ENCODE measurements around the gene APLNR. TPM values are rescaled to one million over a fixed set of nuclear protein-coding genes. Genes with fewer than 3 reads are reported as not detected.

Gene APLNR
- total and polyA plus RNA-seq, 2 donors (not counting 3 experiments of a cell fraction or from before 2014, with no cell fraction given): 0.04 to 0.38 TPM

DNA sequence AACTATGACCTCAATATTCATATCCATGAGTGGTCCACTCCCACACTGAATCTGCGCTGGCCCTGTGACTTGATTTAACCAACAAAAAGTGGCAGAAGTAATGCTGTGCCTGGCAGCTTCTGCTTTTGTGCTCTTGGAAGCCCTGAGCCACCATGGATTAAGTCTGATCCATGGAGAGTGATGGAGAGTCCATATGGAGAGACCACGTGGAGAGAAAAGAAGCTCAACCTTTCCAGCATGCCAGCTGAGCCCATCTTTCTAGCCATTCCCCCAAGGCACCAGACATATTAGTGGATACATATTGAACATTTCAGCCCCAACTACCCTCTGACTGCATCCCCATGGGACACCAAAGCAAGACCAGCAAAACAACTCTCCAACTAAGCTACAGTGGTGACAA lies 39.3 kb downstream of the APLNR start:
- Histone ChIP-seq H3K9ac (replicated peaks; ENCODE audit: extremely low read depth, insufficient read depth, low read length) (no peak overlapping the region), H2AFZ (ENCODE audit: low read depth, low read length) (no peak overlapping the region), H3K27ac (ENCODE audit: insufficient read depth, low read depth, low read length) (no peak overlapping the region), H3K4me2 (ENCODE audit: insufficient read depth, low read length) (no peak overlapping the region), H3K9me3 (replicated peaks; ENCODE audit: control insufficient read depth, insufficient read depth, low read length) (no peaks in the 10 kb centered on the region), H3K4me1 (ENCODE audit: control insufficient read depth, extremely low read depth, insufficient read depth, low read length) (peaks cover 7% of the 10 kb centered on the region), H3K36me3 (ENCODE audit: control insufficient read depth in 2 of 2, extremely low read depth in 1 of 2, insufficient read depth in 2 of 2, low read length in 2 of 2) (no peaks in the 10 kb centered on the region), H4K20me1 (replicated peaks; ENCODE audit: control insufficient read depth, extremely low read depth, insufficient read depth, low read length) (no peaks in the 10 kb centered on the region), H3K4me3 (replicated peaks in 1 of 3; ENCODE audit: insufficient read depth in 1 of 3, low read depth in 1 of 3, low read length in 3 of 3) (no peak overlapping the region), H3K9me1 (replicated peaks; ENCODE audit: control insufficient read depth, extremely low read depth, insufficient read depth, low read length) (no peaks in the 10 kb centered on the region), H3K27me3 (ENCODE audit: control insufficient read depth in 2 of 2, insufficient read depth in 2 of 2, low read length in 2 of 2) (peaks cover 2 to 4% of the 10 kb centered on the region in 2 experiments), H3K79me2 (ENCODE audit: control insufficient read depth, insufficient read depth, low read length) (no peaks in the 10 kb centered on the region)
- no peak for FAIRE-seq
- no peak for DNase-seq (ENCODE audit: low read depth, low spot score)
- dilution Hi-C loops (cut with MboI; ENCODE audit: extremely low pct_ligation_motif_present, low sequenced_read_pairs): no loop called here
- TF ChIP-seq, protein P1, sequence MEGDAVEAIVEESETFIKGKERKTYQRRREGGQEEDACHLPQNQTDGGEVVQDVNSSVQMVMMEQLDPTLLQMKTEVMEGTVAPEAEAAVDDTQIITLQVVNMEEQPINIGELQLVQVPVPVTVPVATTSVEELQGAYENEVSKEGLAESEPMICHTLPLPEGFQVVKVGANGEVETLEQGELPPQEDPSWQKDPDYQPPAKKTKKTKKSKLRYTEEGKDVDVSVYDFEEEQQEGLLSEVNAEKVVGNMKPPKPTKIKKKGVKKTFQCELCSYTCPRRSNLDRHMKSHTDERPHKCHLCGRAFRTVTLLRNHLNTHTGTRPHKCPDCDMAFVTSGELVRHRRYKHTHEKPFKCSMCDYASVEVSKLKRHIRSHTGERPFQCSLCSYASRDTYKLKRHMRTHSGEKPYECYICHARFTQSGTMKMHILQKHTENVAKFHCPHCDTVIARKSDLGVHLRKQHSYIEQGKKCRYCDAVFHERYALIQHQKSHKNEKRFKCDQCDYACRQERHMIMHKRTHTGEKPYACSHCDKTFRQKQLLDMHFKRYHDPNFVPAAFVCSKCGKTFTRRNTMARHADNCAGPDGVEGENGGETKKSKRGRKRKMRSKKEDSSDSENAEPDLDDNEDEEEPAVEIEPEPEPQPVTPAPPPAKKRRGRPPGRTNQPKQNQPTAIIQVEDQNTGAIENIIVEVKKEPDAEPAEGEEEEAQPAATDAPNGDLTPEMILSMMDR (IDR thresholded peaks at IDR 0.05; ENCODE audit: extremely low read depth in 1 of 2, insufficient read depth in 1 of 2, low read depth in 1 of 2, low read length in 2 of 2): no peak
- TF ChIP-seq, protein P2, sequence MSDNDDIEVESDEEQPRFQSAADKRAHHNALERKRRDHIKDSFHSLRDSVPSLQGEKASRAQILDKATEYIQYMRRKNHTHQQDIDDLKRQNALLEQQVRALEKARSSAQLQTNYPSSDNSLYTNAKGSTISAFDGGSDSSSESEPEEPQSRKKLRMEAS (IDR thresholded peaks at IDR 0.05; ENCODE audit: insufficient read depth, insufficient read length): no peak
- no peak for TF ChIP-seq MYC (IDR thresholded peaks at IDR 0.05; ENCODE audit: low read depth, low read length)
- TF ChIP-seq EZH2 (IDR thresholded peaks at IDR 0.05; ENCODE audit: borderline replicate concordance, low read depth, low read length, severe bottlenecking): no peak
- no peak for TF ChIP-seq POLR2A (IDR thresholded peaks at IDR 0.05; ENCODE audit: low read depth, low read length)
- TF ChIP-seq JUN (IDR thresholded peaks at IDR 0.05; ENCODE audit: borderline replicate concordance, insufficient read depth, insufficient read length, low read depth): no peak
- TF ChIP-seq POLR2AphosphoS5 (IDR thresholded peaks at IDR 0.05; ENCODE audit: insufficient read depth, low read depth, low read length): no peak
- TF ChIP-seq FOS (IDR thresholded peaks at IDR 0.05; ENCODE audit: borderline replicate concordance, insufficient read depth, low read length): no peak
- TF ChIP-seq GATA2 (IDR thresholded peaks at IDR 0.05; ENCODE audit: insufficient read depth, insufficient read length, low read depth, low read length): no peak
- intact Hi-C loops (cut with micrococcal nuclease): no loop called here
- BruUV-seq (replicated peaks): no TSS peak
- ChIA-PET POLR2A (no interaction called here), CTCF (interaction anchor here (1.4 to 3.9 kb wide), 3 partner anchors 9 to 52 kb away, joined by 4 to 16 read pairs (median 5); no protein-coding TSS in a partner anchor)
